Measurements from ENCODE around the gene SYT4.

DNA sequence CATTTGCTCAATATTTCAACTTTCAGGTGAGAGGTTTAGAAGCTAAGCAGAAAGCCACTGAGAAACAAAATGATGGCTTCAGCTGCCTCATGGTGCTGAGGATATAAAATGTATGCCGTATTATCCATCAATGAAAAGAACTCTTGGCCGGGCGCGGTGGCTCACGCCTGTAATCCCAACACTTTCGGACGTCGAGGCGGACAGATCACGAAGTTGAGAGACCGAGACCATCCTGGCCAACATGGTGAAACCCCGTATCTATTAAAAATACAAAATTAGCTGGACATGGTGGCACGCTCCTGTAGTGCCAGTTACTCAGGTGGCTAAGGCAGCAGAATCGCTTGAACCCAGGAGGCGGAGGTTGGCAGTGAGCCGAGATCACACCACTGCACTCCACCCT lies 6.0 kb upstream of the SYT4 start:
- TF ChIP-seq GATA2 (IDR thresholded peaks at IDR 0.05; ENCODE audit: low read depth, low read length) (no peak), GATA3 (IDR thresholded peaks at IDR 0.05; ENCODE audit: low read depth, low read length) (no peak)

All from SH-SY5Y (cell line).